ENCODE results near the gene C10orf143. TPM values are rescaled to one million over a fixed set of nuclear protein-coding genes. Genes with fewer than 3 reads are reported as not detected.

Gene C10orf143
- total RNA-seq, 6 experiments from 2014 or later = 0.68 to 2.9 (median 1.6) TPM

DNA sequence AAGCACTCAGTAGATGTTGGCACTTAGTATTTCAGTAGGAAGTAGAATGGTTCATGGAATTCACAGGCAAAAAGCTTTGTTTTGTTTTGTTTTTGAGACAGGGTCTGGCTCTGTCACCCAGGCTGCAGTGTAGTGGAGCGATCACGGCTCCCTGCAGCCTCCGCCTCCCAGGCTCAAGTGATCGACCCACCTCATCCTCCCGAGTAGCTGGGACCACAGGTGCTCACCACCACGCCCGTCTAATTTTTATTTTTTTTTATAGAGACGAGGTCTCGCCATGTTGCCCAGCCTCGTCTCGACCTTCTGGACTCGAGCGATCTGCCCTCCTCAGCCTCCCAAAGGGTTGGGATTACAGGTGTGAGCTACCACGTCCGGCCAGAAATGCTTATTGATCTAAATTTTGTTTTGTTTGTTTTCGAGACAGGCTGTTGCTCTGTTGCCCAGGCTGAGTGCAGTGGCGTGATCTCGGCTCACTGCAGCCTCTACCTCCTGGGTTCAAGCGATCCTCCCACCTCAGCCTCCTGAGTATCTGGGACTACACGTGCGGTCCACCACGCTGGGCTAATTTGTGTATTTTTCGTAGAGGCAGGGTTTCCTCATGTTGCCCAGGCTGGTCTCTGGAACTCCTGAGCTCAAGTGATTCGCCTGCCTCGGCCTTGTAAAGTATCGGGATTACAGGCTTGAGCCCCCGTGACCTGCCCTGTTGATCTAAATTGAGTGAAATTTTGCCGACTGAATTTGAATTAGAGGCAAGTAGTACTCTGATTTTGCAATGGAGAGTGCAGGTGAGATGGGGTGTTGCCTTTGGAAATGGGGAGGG, 27.2 kb upstream of the C10orf143 start:
- Histone ChIP-seq H3K27ac (peak overlapping the region in 1 of 3 donors; percentile 84), H3K4me3 (peak overlapping the region; percentile 97 to 99 (median 98)), H3K4me1 (peaks cover 0 to 14% (median 6%) of the 10 kb centered on the region in 4 donors), H3K36me3 (no peaks in the 10 kb centered on the region), H3K27me3 (no peaks in the 10 kb centered on the region), H3K9me3 (no peaks in the 10 kb centered on the region)
- ATAC-seq (peak in 1 of 4 donors; percentile 4), DNase-seq (no peak)
- TF ChIP-seq POLR2A (IDR thresholded peaks at IDR 0.05) = no peak
- TF ChIP-seq, protein P1, sequence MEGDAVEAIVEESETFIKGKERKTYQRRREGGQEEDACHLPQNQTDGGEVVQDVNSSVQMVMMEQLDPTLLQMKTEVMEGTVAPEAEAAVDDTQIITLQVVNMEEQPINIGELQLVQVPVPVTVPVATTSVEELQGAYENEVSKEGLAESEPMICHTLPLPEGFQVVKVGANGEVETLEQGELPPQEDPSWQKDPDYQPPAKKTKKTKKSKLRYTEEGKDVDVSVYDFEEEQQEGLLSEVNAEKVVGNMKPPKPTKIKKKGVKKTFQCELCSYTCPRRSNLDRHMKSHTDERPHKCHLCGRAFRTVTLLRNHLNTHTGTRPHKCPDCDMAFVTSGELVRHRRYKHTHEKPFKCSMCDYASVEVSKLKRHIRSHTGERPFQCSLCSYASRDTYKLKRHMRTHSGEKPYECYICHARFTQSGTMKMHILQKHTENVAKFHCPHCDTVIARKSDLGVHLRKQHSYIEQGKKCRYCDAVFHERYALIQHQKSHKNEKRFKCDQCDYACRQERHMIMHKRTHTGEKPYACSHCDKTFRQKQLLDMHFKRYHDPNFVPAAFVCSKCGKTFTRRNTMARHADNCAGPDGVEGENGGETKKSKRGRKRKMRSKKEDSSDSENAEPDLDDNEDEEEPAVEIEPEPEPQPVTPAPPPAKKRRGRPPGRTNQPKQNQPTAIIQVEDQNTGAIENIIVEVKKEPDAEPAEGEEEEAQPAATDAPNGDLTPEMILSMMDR (IDR thresholded peaks at IDR 0.05) = no peak
- 73% methylated on average over 26 of the region's 28 CpGs for WGBS (ENCODE audit: insufficient coverage, low coverage, low lambda C conversion rate, missing lambda C conversion rate)
- intact Hi-C loops (cut with DNase I) = no loop called here

DNA sequence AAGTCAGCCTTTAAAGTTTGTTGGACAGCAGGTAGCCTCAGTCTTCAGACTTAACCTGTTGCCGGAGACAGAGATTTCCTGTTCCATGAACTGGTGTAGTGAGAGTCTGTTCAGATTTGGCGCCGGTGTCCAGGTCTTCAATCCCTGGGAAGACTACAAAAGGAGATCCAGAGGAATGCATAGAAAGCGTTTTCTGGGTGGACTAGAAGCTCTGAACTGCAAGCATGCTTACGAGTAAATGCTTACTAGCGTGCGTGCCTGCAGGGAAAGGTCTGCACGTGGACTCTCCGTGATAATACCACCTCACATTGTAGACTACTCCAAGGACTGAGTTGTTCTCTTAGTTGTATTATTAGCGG, 26.4 kb upstream of the C10orf143 start:
- no peak for DNase-seq
- Histone ChIP-seq H3K27me3 (no peaks in the 10 kb centered on the region), H3K9me3 (no peaks in the 10 kb centered on the region), H3K4me1 (peaks cover 0 to 14% (median 6%) of the 10 kb centered on the region in 4 donors), H3K4me3 (peak overlapping the region; percentile 97 to 99 (median 98)), H3K27ac (peak overlapping the region; percentile 19 to 84 (median 71)), H3K36me3 (no peaks in the 10 kb centered on the region)
- TF ChIP-seq, protein P1 (IDR thresholded peaks at IDR 0.05) = no peak
- TF ChIP-seq POLR2A (IDR thresholded peaks at IDR 0.05) = no peak
- intact Hi-C loops (cut with DNase I) = no loop called here
- WGBS (ENCODE audit: insufficient coverage, low coverage, low lambda C conversion rate, missing lambda C conversion rate) = 2% methylated on average over 6 of the region's 10 CpGs
- peak in 2 of 4 donors; percentile 2 to 9 for ATAC-seq

DNA sequence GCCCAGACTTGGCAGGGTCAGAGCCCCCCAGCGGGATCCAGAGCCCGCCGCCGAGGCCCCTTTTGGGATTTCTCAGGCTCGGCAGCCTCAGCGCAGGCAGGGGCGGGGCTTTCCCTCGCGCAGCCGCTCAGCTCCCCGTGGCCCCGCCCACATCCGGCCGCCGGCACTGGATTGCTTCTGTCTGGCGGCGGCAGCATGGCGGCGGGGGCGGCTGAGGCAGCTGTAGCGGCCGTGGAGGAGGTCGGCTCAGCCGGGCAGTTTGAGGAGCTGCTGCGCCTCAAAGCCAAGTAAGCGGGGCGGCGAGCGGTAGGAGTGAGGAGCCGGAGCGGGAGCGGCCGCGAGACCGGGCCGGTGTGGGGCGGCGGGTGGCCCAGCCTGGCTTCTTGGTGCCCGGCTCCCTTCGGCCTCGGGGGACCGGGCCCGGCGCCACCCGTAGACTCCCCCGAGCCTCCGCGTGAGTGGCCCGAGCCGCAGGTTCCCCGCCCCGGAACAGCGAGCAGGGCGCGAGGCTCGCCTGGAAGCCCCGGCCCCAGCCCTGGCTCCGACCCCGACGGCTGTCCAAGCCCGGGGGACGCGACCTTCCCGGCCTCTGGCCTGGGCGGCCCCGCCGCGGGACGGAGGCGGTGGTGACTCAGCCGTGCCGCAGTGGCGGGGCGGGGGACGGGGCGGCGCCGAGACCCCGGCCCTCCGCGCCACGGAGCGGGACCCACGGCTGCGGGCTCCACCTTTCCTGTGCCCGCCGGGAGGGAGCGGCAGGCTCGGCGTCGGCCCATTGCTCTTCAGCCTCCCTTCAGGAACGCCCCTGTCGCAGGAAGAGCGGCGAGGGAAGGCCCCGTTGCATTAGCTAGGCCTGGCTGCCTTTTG, 25.8 kb upstream of the C10orf143 start, which contains the start of gene GLRX3:
GLRX3 (plus strand) TSS at position 166 of the 864 bp plus-strand sequence; CDS start at position 196, 30 bp downstream.
- intact Hi-C loops (cut with DNase I) = no loop called here
- Histone ChIP-seq H3K4me3 (peak within 1 kb of the TSS; percentile 97 to 99 (median 98)), H3K36me3 (no peaks in the 10 kb centered on the region), H3K4me1 (peaks cover 0 to 14% (median 6%) of the 10 kb centered on the region in 4 donors), H3K27ac (peak within 1 kb of the TSS; percentile 19 to 84 (median 71)), H3K27me3 (no peaks in the 10 kb centered on the region), H3K9me3 (no peaks in the 10 kb centered on the region)
- ATAC-seq (peak; percentile 92 to 99 (median 98)), DNase-seq (peak; percentile 89 to 90 (median 89))
- no CpG with 5 or more reads among the region's 96 CpGs for WGBS (ENCODE audit: insufficient coverage, low coverage, low lambda C conversion rate, missing lambda C conversion rate)
- peak; percentile 87 for TF ChIP-seq POLR2A (IDR thresholded peaks at IDR 0.05)
- TF ChIP-seq, protein P1 (IDR thresholded peaks at IDR 0.05) = no peak

DNA sequence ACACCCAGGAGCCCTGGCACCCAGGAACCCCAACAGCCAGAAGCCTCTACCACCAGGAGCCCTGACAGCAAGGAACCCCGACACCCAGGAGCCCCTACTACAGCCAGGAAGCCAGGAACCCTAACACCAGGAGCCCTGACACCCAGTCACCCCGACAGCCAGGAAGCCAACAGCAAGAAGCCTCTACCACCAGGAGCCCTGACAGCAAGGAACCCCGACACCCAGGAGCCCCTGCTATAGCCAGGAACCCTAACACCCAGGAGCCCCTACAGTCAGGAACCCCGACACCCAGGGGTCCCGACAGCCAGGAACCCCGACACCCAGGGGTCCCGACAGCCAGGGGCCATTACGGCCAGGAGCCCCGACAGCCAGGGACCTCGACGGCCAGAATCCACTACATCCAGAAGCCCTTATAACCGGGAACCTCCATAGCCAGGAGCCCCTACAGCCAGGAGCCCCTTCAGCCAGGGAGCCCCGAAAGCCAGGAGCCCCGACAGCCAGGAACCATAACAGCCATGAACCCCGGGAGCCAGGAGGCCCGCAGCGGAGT, 25.1 kb upstream of the C10orf143 start:
- no peak for TF ChIP-seq POLR2A (IDR thresholded peaks at IDR 0.05)
- TF ChIP-seq, protein P1 (IDR thresholded peaks at IDR 0.05) = no peak
- Histone ChIP-seq H3K36me3 (no peaks in the 10 kb centered on the region), H3K27ac (peak overlapping the region in 2 of 3 donors; percentile 71 to 84)

More for the DNA sequence above, 25.1 kb upstream of the C10orf143 start:
- ATAC-seq (no peak), DNase-seq (no peak)
- intact Hi-C loops (cut with DNase I) = no loop called here
- 21% methylated on average over 8 of the region's 17 CpGs for WGBS (ENCODE audit: insufficient coverage, low coverage, low lambda C conversion rate, missing lambda C conversion rate)
- Histone ChIP-seq H3K4me1 (peaks cover 0 to 14% (median 6%) of the 10 kb centered on the region in 4 donors), H3K9me3 (no peaks in the 10 kb centered on the region), H3K4me3 (peak overlapping the region; percentile 97 to 99 (median 98)), H3K27me3 (no peaks in the 10 kb centered on the region)
